ENCODE results near the gene FOSL2.

Gene FOSL2

DNA sequence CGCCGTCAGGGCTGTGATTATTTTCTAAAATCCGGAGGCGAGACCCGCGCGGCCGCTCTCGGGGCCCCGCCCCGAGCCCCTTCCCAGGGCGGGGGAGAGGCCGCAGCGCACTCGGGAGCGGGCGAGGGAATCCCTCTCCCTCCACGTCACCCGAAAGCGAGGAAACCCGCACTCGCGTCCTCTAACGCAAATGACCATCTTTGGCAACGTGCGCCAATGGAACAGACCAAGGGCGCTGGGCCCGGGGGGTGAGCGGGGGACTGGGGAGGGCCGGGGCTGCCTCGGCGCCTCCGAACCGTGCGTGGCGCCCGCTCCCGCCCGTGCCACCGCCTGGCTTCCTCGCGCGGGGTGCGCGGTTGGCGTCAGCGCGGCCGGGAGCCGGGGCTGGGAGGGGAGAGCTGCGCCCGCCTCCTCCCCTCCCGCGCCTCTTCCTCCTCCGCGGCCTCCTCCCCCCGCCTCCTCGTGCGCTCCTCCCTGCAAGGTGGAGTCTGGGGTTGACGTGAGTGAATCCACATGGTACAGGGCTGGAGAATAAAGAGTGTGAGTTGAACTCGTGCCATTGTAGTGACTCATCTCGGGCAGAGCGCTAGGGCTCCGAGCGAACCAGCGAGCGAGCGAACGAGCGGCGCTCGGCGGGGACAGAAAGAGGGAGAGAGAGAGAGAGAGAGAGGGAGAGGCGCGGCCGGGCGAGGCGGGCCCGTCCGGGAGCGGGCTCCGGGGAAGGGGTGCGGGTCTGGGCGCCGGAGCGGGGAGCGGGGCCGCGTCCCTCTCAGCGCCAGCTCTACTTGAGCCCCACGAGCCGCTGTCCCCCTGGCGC is at the start of gene FOSL2:
Gene FOSL2 (plus strand): TSS at position 562 of the 817 bp plus-strand sequence. CDS start 863 bp downstream, outside the sequence.
- DNase-seq: peak; percentile 96

- no peak for DNase-seq
Observed at GRCh38 chr2:28343184-28343942, 49.3 kb upstream of the FOSL2 start.

GRCh38 chr2:28343971-28344715 is 48.5 kb upstream of the FOSL2 start:
- DNase-seq: no peak

DNA sequence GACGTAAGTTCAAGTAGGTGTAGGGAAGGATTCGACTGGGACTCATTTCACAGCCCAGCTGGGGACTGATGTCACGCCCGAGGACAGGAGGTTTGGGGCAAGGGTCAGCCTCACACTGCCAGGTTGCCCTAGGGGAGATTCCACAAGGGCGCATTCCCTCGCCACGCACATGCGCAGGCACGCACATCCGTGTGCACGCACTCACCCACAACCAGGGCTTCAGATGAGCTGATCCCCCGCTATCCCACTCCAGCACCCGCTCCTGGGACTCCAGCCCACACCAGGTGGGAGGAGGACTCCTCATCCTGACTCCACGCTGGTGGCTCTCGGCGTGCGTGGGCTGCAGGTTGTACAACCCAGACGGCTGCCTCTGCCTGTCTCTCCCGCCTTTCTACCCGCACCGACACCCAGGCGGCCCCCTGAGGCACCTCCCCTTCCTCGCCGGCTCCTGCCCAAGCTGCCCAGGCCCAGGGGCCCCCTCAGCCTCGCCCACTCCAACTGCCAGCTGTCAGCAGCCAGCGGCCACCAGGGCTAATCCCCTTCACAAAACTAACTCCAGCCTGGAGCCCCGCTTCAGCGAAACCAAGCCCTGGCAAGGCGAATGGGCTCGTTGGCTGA is 47.8 kb upstream of the FOSL2 start:
- no peak for DNase-seq

- DNase-seq: no peak
Observed at GRCh38 chr2:28345619-28346018, 47.0 kb upstream of the FOSL2 start.

GRCh38 chr2:28346587-28346986 is 46.1 kb upstream of the FOSL2 start:
- no peak for DNase-seq

- DNase-seq: no peak
Observed at GRCh38 chr2:28347193-28347592, 45.5 kb upstream of the FOSL2 start.

- no peak for DNase-seq
Observed at GRCh38 chr2:28347596-28347995, 45.1 kb upstream of the FOSL2 start.

DNA sequence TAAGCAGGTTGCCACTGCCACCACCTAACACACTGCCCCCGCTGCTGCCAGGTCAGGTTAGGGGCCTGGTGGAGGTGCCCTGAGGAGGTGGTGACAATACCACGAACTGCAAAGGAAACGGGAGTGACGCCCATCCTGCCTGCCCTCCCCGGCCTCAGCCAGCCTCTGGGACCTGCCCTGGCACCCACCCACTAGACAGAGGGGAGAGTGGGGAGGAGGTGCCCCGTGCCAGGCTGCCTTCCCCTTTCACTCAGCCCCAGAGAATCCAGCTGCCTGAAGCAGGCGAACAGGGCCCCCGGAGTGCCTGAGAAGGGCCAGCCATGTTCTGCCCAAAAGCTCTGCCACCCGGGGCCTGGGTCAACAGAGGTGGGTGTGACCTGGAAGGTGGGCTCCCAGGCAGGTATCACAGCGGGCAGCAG is 44.5 kb upstream of the FOSL2 start:
- peak; percentile 78 for DNase-seq

- DNase-seq: no peak
Observed at GRCh38 chr2:28348921-28349320, 43.7 kb upstream of the FOSL2 start.

GRCh38 chr2:28349546-28350165 is 43.0 kb upstream of the FOSL2 start:
- DNase-seq: no peak

GRCh38 chr2:28350196-28350595 is 42.5 kb upstream of the FOSL2 start:
- no peak for DNase-seq

DNA sequence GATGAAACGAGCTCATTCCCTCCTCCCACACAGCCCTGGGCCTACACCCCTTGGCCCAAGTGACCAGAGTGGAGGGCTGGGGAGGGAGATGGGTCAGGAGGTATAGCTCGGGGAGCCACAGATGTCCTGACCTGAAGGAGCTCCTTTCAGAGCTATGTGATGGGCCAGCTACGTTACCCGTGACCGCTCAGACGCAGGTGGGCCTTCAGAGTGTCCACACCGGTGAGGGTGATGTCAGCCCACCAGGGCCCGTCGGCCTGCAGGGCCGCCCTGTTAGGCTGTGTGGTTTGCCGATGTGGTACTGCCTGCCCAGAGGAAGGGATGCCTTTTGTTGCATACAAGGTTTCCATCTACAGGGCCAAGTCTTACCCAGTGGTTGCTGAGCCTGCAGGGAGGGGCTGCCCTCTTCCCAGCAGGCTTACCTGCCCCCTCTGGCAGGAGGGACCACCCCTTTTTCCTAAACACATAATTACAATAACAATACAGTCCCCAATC is 41.8 kb upstream of the FOSL2 start:
- no peak for DNase-seq

DNA sequence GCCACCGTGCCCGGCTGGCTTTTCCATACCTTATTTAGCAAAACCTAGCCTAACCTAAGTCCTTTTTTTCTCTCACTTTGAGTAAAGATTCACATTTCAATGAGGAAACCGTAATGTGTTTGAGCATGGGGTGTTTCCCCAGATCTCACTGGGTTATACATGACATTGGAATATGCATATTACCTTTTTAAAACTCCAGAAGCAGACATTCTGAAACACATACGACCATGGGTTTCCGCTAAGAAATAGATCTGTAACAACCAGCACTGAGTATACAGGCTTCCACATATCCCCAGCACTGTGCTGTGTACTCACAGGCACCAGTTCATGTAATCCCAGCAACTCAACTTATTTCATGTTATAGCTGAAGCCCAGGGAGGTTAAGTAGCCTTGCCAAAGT is 41.0 kb upstream of the FOSL2 start:
- DNase-seq: no peak

- DNase-seq: no peak
Observed at GRCh38 chr2:28352104-28352503, 40.6 kb upstream of the FOSL2 start.

DNA sequence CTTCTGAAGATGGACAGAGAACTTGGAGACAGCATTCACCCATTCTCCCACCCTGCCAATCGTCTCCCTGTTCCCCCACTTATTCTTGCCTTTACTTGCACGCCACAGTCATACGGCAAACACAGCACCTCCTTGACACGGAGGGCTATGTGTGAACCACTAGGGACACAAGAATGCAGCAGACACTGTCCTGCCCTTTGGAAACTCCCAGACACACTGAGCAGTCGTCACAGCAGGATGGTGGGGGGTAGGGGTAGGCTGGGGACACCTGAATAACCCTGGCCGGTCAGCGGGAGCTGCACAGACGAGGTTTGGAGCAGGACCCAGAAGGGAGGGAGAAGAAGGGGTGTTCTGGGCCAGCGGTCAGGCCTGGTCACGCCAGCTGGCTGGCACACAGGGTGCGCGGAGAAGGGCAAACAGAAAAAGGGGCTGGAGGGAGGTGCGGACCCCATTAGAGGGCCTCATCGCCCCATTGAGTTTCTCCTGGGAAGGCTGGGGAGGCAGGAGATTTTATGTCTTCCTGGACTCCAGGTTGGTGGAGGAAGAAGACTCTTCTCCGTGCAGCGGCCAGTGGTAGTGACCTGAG is 40.0 kb upstream of the FOSL2 start:
- no peak for DNase-seq

DNA sequence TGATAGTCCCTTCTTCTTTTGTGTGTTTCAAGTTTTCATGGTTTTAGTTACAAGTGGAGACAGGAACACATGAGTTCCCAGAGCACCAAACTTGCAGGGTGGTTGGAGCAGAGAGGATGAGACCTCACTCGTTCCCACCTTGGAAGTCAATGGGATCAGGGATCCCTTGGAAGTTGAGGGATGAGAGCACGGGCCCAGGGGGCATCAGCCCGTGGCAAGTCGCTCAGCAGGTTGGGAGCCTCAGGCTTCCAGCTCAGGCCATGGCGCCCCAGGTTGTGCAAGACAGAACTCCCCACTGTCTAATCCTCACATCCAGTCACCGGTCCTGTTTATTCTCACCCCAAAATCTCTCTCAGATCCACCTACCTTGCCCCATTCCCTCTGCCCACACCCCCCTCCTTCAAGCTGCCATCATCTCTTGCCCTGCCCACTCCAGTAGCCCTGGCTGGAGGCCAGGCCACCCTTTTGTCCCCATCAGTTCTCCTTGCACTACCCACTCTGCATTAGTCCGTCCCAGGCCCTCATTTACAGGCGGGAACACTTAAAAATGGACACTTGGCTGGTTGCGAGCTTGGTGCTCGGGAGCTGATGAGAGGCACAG is 37.6 kb upstream of the FOSL2 start:
- DNase-seq: no peak

GRCh38 chr2:28355521-28356094 is 37.0 kb upstream of the FOSL2 start:
- DNase-seq: no peak

- DNase-seq: peak; percentile 48
Observed at GRCh38 chr2:28356095-28356911, 36.4 kb upstream of the FOSL2 start.

GRCh38 chr2:28357055-28357454 is 35.6 kb upstream of the FOSL2 start:
- no peak for DNase-seq
